GM18520 (cell line): Measurements from ENCODE around the gene TSLP.
A peak's percentile ranks its signal among the peaks of the same experiment; 100 is the strongest.

Experiments used
- ATAC-seq: cut with Tn5 transposase; IDR thresholded peaks from one replicate; pipeline ENCODE4 v1.9.1; 2021; ENCODE audit not compliant: unreplicated experiment

The TSLP gene

DNA sequence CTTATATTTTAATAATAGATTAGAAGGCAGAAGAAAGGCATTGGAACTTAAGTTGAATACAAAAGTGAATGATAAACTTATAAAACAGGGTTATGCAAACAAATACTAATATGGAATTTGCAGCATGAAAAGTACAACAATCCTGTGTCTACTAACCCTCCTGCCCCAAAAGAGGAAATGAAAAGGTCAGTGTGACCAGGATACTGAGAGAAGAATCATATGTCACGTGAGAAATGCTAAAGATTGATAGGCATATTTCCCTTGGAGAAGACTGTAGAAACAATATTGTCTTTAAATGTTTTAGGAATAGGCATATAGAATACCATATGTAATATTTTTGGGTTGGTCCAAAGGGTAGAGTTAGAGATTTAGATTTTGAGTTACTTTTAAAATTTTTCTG is 24.5 kb downstream of the TSLP start:
- ATAC-seq: no peak

- no peak for ATAC-seq
These were observed 27.7 kb downstream of the TSLP start for GRCh38 chr5:111099058-111099778.

DNA sequence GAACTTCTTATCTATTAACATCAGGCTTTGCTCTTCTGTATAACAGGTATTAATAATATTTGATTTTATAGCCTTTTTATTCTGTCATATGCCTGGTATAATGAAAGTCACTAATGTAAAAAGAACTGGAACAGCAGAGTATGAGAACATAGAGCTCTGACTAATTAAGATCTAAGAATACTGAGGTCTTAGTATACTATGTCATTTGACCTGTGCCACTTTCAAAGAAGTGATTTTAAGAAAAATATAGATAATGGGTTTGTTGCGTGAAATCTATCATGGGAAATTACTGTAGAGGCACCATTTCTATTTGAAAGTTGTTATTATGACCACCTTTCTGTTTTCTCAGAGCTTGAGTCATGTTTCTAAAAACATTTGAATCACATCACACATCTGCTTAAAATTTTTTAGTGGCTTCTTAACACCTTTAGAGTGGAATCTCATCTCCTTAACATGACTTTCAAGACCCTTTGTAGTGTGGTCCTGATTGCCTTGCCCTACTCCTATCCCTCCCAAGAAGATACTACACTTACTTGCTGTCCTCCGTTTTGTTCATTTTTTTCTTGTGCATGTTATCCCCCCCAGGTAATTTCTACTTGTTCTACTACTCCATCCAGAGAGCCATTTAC is 34.9 kb downstream of the TSLP start:
- no peak for ATAC-seq

- ATAC-seq: no peak
These were observed 35.9 kb downstream of the TSLP start for GRCh38 chr5:111107371-111107770.

DNA sequence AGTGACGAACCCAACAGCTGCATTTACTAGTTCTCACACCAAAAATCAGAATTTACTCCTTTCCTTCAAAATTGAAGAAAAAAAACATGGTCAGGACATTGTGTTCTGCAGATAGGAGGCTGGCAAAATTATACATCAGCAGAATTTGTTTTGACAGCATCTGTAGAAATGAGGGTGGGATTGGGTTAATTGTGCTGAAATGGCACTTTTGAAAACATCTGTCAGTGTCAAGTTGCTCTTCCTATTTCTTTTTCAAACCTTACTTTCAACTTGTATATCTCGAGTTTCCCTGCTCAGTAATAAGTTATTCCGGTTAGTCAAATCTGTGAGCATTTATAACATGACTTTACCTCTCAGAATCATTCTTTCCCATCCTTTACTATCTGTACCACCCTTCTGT is 40.4 kb downstream of the TSLP start:
- no peak for ATAC-seq

DNA sequence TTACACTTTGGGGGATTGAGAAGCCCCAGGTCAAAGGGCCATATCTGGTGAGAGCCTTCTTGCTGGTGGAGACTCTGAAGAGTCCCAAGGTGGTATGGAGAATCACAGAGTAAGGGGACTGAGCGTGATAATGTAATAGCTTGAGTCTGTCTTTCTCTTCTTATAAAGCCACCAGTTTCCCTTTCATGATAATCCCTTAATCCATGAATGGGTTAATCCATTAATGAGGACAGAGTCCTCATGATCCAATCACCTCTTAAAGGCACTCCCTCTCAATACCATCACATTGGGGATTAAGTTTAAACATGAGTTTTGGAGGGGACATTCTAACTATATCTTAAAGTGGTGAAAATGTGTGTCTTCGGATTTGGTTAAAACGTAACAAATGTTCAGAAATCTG is 42.2 kb downstream of the TSLP start:
- ATAC-seq: no peak

DNA sequence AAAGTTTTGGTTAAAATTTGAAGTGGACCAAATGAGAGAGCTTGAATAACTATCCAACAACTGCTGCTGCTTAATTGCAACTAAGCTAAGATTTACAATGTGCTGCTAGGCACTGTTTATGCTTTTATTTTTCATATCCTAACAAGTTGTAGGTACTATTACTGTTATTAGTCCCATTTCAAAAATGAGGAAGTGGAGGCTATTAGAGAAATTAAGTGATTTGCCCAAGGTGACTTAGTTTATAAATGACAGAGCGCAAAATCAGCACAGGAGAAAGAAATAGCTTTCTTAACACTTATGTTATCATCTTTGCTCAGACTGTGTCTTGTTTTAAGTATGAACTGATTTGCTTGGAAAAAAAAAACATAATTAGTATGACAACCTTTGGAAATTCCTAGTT is 43.7 kb downstream of the TSLP start:
- no peak for ATAC-seq

DNA sequence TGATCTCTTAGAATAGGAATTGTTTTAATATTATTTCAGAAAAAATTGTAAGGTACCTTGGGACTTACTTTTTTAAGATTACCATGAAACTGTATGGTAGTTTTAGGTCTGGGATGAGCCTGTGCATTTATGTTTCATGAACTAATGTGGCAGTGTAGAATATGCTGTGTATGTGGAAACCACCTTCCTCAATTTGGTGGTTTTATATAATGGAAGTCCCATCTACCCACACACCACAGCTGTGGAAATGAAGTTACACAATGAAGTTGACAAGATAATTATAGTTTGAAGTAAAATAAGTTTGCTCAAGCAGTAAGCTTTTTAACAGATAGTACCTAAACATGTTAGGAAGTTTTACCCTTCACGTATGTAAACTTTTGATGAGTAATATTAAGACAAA is 45.0 kb downstream of the TSLP start:
- no peak for ATAC-seq

GRCh38 chr5:111117136-111117535 is 45.6 kb downstream of the TSLP start:
- ATAC-seq: no peak

DNA sequence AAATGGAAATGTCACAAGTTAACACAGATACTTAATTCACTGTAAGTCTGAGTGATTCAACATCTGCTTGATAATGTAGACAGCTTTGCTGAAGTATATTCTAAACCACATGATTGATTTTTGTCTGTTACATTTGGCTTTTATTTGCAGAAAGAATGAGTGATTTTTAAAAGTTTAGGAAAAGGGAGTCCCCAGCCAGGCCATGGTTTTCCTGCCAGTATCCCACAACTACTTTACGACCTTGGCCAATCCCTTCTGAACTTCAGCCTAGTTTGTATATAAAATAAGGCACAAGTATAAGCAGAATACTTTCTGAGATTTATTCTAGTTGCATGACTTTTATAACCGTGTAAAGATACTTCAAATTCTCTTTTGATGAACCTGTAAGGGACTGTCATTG is 47.7 kb downstream of the TSLP start:
- no peak for ATAC-seq

DNA sequence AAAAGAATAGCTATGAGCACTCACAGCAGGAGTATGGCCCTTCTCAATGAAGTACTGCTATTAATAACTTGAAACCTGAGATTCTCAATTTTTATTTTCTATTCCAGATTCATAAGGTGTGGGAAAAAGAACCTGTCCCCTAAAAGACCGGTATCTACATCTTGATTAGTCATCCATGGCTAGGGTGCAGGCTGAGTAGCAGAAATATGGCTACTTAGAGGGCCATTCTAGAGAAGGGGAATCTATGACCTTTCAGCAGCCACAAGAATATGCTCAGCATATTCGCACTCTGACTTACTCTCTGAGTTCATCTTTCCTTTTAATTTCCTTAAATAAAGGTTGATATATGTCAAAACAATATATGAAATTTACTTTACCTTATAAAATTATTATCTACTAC is 48.3 kb downstream of the TSLP start:
- ATAC-seq: no peak

- ATAC-seq: no peak
These were observed 49.4 kb downstream of the TSLP start for GRCh38 chr5:111120911-111121310.

- no peak for ATAC-seq
These were observed 50.4 kb downstream of the TSLP start for GRCh38 chr5:111121926-111122325.

GRCh38 chr5:111122398-111122797 is 50.9 kb downstream of the TSLP start:
- ATAC-seq: peak; percentile 40

- no peak for ATAC-seq
These were observed 53.3 kb downstream of the TSLP start for GRCh38 chr5:111124793-111125192.

DNA sequence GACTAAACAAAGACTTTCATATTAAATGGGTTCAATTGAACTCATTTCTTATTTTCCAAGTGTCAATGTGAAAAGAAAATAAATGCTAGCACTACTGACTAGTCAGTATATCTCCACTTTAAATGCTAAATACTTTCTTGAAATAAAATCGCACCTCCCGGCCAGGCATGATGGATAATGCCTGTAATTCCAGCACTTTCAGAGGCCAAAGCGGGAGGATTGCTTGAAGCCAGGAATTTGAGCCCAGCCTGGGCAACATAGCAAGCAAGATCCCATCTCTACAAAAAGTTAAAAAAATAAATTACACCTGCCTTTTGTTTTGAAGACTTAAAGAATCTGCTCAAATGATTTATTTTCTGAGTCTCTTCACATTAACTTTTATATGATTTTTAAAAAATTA is 55.4 kb downstream of the TSLP start:
- ATAC-seq: no peak
